ENCODE measurements around the gene TMEM91. TPM values are rescaled to one million over a fixed set of nuclear protein-coding genes. Genes with fewer than 3 reads are reported as not detected.

The TMEM91 gene
- total and polyA plus RNA-seq, 2 donors (not counting 3 experiments of a cell fraction or from before 2014, with no cell fraction given), result 9.0 to 13.2 TPM

GRCh38 chr19:41354343-41354953, 21.9 kb upstream of the TMEM91 start:
- H3K9me3 ChIP-seq (replicated peaks; ENCODE audit: control insufficient read depth, insufficient read depth, low read length), result no peaks in the 10 kb centered on the region
- no peak for FAIRE-seq
- H3K4me3 ChIP-seq (replicated peaks in 1 of 3; ENCODE audit: insufficient read depth in 1 of 3, low read depth in 1 of 3, low read length in 3 of 3), result peak overlapping the region in 2 of 3 experiments; percentile 29 to 90
- TF ChIP-seq, protein P1, sequence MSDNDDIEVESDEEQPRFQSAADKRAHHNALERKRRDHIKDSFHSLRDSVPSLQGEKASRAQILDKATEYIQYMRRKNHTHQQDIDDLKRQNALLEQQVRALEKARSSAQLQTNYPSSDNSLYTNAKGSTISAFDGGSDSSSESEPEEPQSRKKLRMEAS (IDR thresholded peaks at IDR 0.05; ENCODE audit: insufficient read depth, insufficient read length), result no peak
- TF ChIP-seq, protein P2, sequence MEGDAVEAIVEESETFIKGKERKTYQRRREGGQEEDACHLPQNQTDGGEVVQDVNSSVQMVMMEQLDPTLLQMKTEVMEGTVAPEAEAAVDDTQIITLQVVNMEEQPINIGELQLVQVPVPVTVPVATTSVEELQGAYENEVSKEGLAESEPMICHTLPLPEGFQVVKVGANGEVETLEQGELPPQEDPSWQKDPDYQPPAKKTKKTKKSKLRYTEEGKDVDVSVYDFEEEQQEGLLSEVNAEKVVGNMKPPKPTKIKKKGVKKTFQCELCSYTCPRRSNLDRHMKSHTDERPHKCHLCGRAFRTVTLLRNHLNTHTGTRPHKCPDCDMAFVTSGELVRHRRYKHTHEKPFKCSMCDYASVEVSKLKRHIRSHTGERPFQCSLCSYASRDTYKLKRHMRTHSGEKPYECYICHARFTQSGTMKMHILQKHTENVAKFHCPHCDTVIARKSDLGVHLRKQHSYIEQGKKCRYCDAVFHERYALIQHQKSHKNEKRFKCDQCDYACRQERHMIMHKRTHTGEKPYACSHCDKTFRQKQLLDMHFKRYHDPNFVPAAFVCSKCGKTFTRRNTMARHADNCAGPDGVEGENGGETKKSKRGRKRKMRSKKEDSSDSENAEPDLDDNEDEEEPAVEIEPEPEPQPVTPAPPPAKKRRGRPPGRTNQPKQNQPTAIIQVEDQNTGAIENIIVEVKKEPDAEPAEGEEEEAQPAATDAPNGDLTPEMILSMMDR (IDR thresholded peaks at IDR 0.05; ENCODE audit: extremely low read depth in 1 of 2, insufficient read depth in 1 of 2, low read depth in 1 of 2, low read length in 2 of 2), result peak in 1 of 2 donors; percentile 1
- no peak for TF ChIP-seq FOS (IDR thresholded peaks at IDR 0.05; ENCODE audit: borderline replicate concordance, insufficient read depth, low read length)
- H3K27ac ChIP-seq (ENCODE audit: insufficient read depth, low read depth, low read length), result no peak overlapping the region
- H3K9ac ChIP-seq (replicated peaks; ENCODE audit: extremely low read depth, insufficient read depth, low read length), result no peak overlapping the region
- no peak for DNase-seq (ENCODE audit: low read depth, low spot score)
- H3K36me3 ChIP-seq (ENCODE audit: control insufficient read depth in 2 of 2, extremely low read depth in 1 of 2, insufficient read depth in 2 of 2, low read length in 2 of 2), result no peaks in the 10 kb centered on the region
- H3K27me3 ChIP-seq (ENCODE audit: control insufficient read depth in 2 of 2, insufficient read depth in 2 of 2, low read length in 2 of 2), result no peaks in the 10 kb centered on the region
- dilution Hi-C loops (cut with MboI; ENCODE audit: extremely low pct_ligation_motif_present, low sequenced_read_pairs), result no loop called here
- H4K20me1 ChIP-seq (replicated peaks; ENCODE audit: control insufficient read depth, extremely low read depth, insufficient read depth, low read length), result no peaks in the 10 kb centered on the region
- H3K4me1 ChIP-seq (ENCODE audit: control insufficient read depth, extremely low read depth, insufficient read depth, low read length), result peaks cover 6% of the 10 kb centered on the region
- BruUV-seq (replicated peaks), result no TSS peak
- no peak overlapping the region for H2AFZ ChIP-seq (ENCODE audit: low read depth, low read length)
- no peaks in the 10 kb centered on the region for H3K9me1 ChIP-seq (replicated peaks; ENCODE audit: control insufficient read depth, extremely low read depth, insufficient read depth, low read length)
- H3K4me2 ChIP-seq (ENCODE audit: insufficient read depth, low read length), result peak overlapping the region; percentile 19
- ChIA-PET POLR2A (interaction anchor here (2.0 kb wide), 1 partner anchor 10 kb away, joined by 8 read pairs; the partner anchor contains the start of gene B9D2), CTCF (interaction anchor here (0.8 to 3.8 kb wide), 4 partner anchors 26 to 77 kb away, joined by 3 to 65 read pairs (median 8); no protein-coding TSS in a partner anchor)
- peaks cover 40% of the 10 kb centered on the region for H3K79me2 ChIP-seq (ENCODE audit: control insufficient read depth, insufficient read depth, low read length)
- intact Hi-C loops (cut with micrococcal nuclease), result loop anchor here (1.0 to 5.0 kb wide), 5 partner anchors 43 to 193 kb away; partner anchors contain the start of genes B3GNT8, BCKDHA, EXOSC5 and HNRNPUL1
